A549 (cell line): ENCODE data around the gene TOM1L2. TPM values are rescaled to one million over a fixed set of nuclear protein-coding genes. Genes with fewer than 3 reads are reported as not detected.

ENCODE experiments used
- ATAC-seq, 2 experiments: fragments of 200-7000 bp in 1 of 2; fragments of >200 bp in 1 of 2; cut with Nextera tagmentation in 1 of 2; cut with Tn5 transposase in 1 of 2; 3 replicates each; pipeline versions ENCODE4 v1.8.0 to v1.9.1; 2018 to 2020; ENCODE audit warnings: mild to moderate bottlenecking in 1 of 2, moderate library complexity in 1 of 2
- CTCF ChIA-PET: fragments of 300-600 bp; sonication (Branson Sonifier 250); formaldehyde crosslinking; extraction: SDS; loops from one replicate; lab custom pipeline; 2021; ENCODE audit warnings: antibody characterized with exemption, inconsistent platforms; lab: Yijun Ruan, JAX
- POLR2A ChIA-PET: fragments of 350-600 bp; formaldehyde crosslinking; extraction: SDS; loops from one replicate; lab custom pipeline; 2021; ENCODE audit warnings: antibody characterized with exemption, inconsistent platforms; lab: Yijun Ruan, JAX
- DNase-seq, 2 experiments: peaks; one replicate each; pipeline versions ENCODE4 v3.0.0 to v3.0.0-alpha.2; 2011 to 2016; ENCODE audit warnings: low read depth in 1 of 2, low spot score in 1 of 2
- FAIRE-seq: peaks from 2 replicates; lab custom pipeline; 2011; peaks lifted over from hg19 to GRCh38; lab: Jason Lieb, UNC
- H3K27ac ChIP-seq, 2 experiments: fragments of >200 bp; sonication (Bioruptor Twin); formaldehyde crosslinking; 3 replicates each; pipeline ENCODE4 v1.5.1; 2016 to 2017
- H3K4me1 ChIP-seq: fragments of >200 bp; sonication (Bioruptor Twin); formaldehyde crosslinking; 3 replicates; pipeline ENCODE4 v1.6.1; 2016
- H3K4me2 ChIP-seq: fragments of >200 bp; sonication (Bioruptor Twin); formaldehyde crosslinking; 3 replicates; pipeline ENCODE4 v1.6.1; 2016
- H3K4me3 ChIP-seq: fragments of >200 bp; sonication (Bioruptor Twin); formaldehyde crosslinking; 3 replicates; pipeline ENCODE4 v1.5.1; 2016
- H3K9me3 ChIP-seq: fragments of >200 bp; sonication (Bioruptor Twin); formaldehyde crosslinking; 3 replicates; pipeline ENCODE4 v1.6.1; 2016
- CHD2 ChIP-seq: fragments of 150-350 bp; IDR thresholded peaks from 2 replicates; pipeline ENCODE4 v1.6.1; 2014; ENCODE audit warnings: low read length; ENCODE audit not compliant: partially characterized antibody
- EP300 ChIP-seq, 2 experiments: fragments of >200 bp; sonication (Bioruptor Twin); formaldehyde crosslinking; IDR thresholded peaks; 2 replicates in 1 of 2; 3 replicates in 1 of 2; pipeline ENCODE4 v1.6.1; 2016 to 2017
- ESRRA ChIP-seq: fragments of 150-350 bp; IDR thresholded peaks from 2 replicates; pipeline ENCODE4 v1.6.1; 2014; ENCODE audit warnings: mild to moderate bottlenecking, low read length, borderline replicate concordance
- FOSB ChIP-seq: fragments of 250-450 bp; sonication (Bioruptor Pico); IDR thresholded peaks from 2 replicates; pipeline ENCODE4 v1.5.0; 2020; ENCODE audit warnings: mild to moderate bottlenecking, moderate library complexity
- FOXS1 ChIP-seq: fragments of 250-450 bp; sonication (Bioruptor Pico); IDR thresholded peaks from 2 replicates; pipeline ENCODE4 v1.5.0; 2020; ENCODE audit warnings: mild to moderate bottlenecking, moderate library complexity
- HOXA7 ChIP-seq: fragments of 250-450 bp; sonication (Bioruptor Pico); IDR thresholded peaks from 2 replicates; pipeline ENCODE4 v1.5.0; 2020; ENCODE audit warnings: mild to moderate bottlenecking, moderate library complexity
- JUN ChIP-seq, 2 experiments: fragments of >200 bp; sonication (Bioruptor Twin); formaldehyde crosslinking; IDR thresholded peaks; 2 replicates in 1 of 2; 3 replicates in 1 of 2; pipeline ENCODE4 v1.6.1; 2016 to 2017
- MAX ChIP-seq: IDR thresholded peaks from 2 replicates; pipeline ENCODE4 v1.6.1; 2012
- PHF8 ChIP-seq: fragments of 200-600 bp; sonication (generic); IDR thresholded peaks from 2 replicates; pipeline ENCODE4 v1.6.1; 2016; ENCODE audit warnings: low read depth, mild to moderate bottlenecking, antibody characterized with exemption, moderate library complexity, borderline replicate concordance
- REST ChIP-seq: fragments of 200-600 bp; sonication (generic); IDR thresholded peaks from 2 replicates; pipeline ENCODE4 v1.6.1; 2016; ENCODE audit warnings: antibody characterized with exemption, mild to moderate bottlenecking, moderate library complexity
- WGBS: methylation state at CpG from one replicate; pipeline ENCODE4 v1.1.6; 2017; ENCODE audit errors: missing lambda C conversion rate; 5-methylcytosine and 5-hydroxymethylcytosine counted together
- polyA plus RNA-seq, 4 experiments: library from polyadenylated mRNA; depleted of rRNA in 3 of 4; stranded (reverse); fragments of >200 nt; fragmentation: RNase III in 1 of 4; extraction: RNeasy Plus Mini Kit Qiagen cat#74134 plus additional on column Dnase treatment in 1 of 4; gene quantifications; 2 replicates in 3 of 4; 3 replicates in 1 of 4; pipeline ENCODE4 v1.2.3, GENCODE V29; 2011 to 2017

The TOM1L2 gene
- polyA plus RNA-seq, 2 of the 4 experiments (the other 2 are of a cell fraction): 19.2 to 24.7 TPM

GRCh38 chr17:17822616-17823015 is 149.6 kb downstream of the TOM1L2 start:
- ChIA-PET POLR2A (interaction anchor here (6.1 kb wide), 1 partner anchor 14 kb away, joined by 105 read pairs; the partner anchor contains the start of gene SREBF1), CTCF (interaction anchor here (1.2 to 30.5 kb wide), 6 partner anchors 6 to 142 kb away, joined by 3 to 859 read pairs (median 204); partner anchors contain the start of genes RAI1 and SREBF1)
- H3K4me1 ChIP-seq: peaks cover 96% of the 10 kb centered on the region
- DNase-seq (no peak), ATAC-seq (no peak), FAIRE-seq (no peak)
- peak overlapping the region; percentile 53 for H3K4me3 ChIP-seq
- no peaks in the 10 kb centered on the region for H3K9me3 ChIP-seq
- H3K27ac ChIP-seq: peak overlapping the region; percentile 86 to 93
- 80% methylated on average over 1 of the region's 3 CpGs for WGBS
- TF ChIP-seq JUN (IDR thresholded peaks at IDR 0.05) (peak in 1 of 2 experiments; percentile 4; a peak in 1 of 5 replicates), FOSB (no peak)
- TF ChIP-seq, all 56 proteins: peak for 1
- H3K4me2 ChIP-seq: peak overlapping the region; percentile 100

GRCh38 chr17:17822189-17822588 is 150.0 kb downstream of the TOM1L2 start:
- H3K27ac ChIP-seq: peak overlapping the region; percentile 86 to 93
- H3K4me3 ChIP-seq: peak overlapping the region; percentile 53
- FAIRE-seq: no peak
- DNase-seq: no peak
- peaks cover 96% of the 10 kb centered on the region for H3K4me1 ChIP-seq
- H3K9me3 ChIP-seq: no peaks in the 10 kb centered on the region
- TF ChIP-seq MAX (peak; percentile 19; the same call in 1 of the 2 replicates), PHF8 (no peak), CHD2 (no peak)
- WGBS: 60% methylated on average over 1 of the region's 1 CpG
- no peak for ATAC-seq
- CTCF ChIA-PET: interaction anchor here (1.2 to 30.5 kb wide), 6 partner anchors 7 to 141 kb away, joined by 3 to 859 read pairs (median 204); partner anchors contain the start of genes RAI1 and SREBF1
- POLR2A ChIA-PET: interaction anchor here (6.1 kb wide), 1 partner anchor 14 kb away, joined by 105 read pairs; the partner anchor contains the start of gene SREBF1
- H3K4me2 ChIP-seq: peak overlapping the region; percentile 100

- 68% methylated on average over 7 of the region's 7 CpGs for WGBS
- H3K9me3 ChIP-seq: no peaks in the 10 kb centered on the region
- H3K4me3 ChIP-seq: peak overlapping the region; percentile 53; the same call in 2 of the 3 replicates
- ATAC-seq (no peak), DNase-seq (no peak), FAIRE-seq (no peak)
- ChIA-PET CTCF (interaction anchor here (0.6 to 30.5 kb wide), 9 partner anchors 7 to 213 kb away, joined by 3 to 859 read pairs (median 5); partner anchors contain the start of gene SREBF1), POLR2A (interaction anchor here (0.6 to 6.1 kb wide), 4 partner anchors 10 to 1036 kb away, joined by 3 to 105 read pairs (median 4); partner anchors contain the start of gene SREBF1)
- H3K4me1 ChIP-seq: peaks cover 89% of the 10 kb centered on the region
- peak overlapping the region; percentile 86 to 93 for H3K27ac ChIP-seq
- peak overlapping the region; percentile 100 for H3K4me2 ChIP-seq
- TF ChIP-seq MAX (0 out of 2 replicates have a peak, but pooled peaks have one; percentile 11), FOXS1 (CRISPR knock-in tag) (no peak), REST (no peak), ESRRA (no peak), PHF8 (no peak)
Observed at GRCh38 chr17:17820463-17821158, 151.6 kb downstream of the TOM1L2 start.

- Histone ChIP-seq H3K9me3 (no peaks in the 10 kb centered on the region), H3K27ac (peak overlapping the region; percentile 86 to 93), H3K4me1 (peaks cover 89% of the 10 kb centered on the region), H3K4me2 (peak overlapping the region; percentile 100), H3K4me3 (peak overlapping the region; percentile 29)
- ChIA-PET CTCF (interaction anchor here (1.1 to 30.5 kb wide), 12 partner anchors 6 to 214 kb away, joined by 3 to 859 read pairs (median 6); partner anchors contain the start of genes RAI1 and SREBF1), POLR2A (interaction anchor here (0.6 to 6.1 kb wide), 3 partner anchors 10 to 1036 kb away, joined by 3 to 105 read pairs (median 4); partner anchors contain the start of gene SREBF1)
- ATAC-seq (no peak; a peak in 1 of 6 replicates), DNase-seq (no peak), FAIRE-seq (no peak)
- TF ChIP-seq HOXA7 (CRISPR knock-in tag) (no peak), EP300 (IDR thresholded peaks at IDR 0.05) (peak in 1 of 2 experiments; percentile 10; a peak in 1 of 5 replicates), JUN (IDR thresholded peaks at IDR 0.05) (peak in 1 of 2 experiments; percentile 13; a peak in 1 of 5 replicates)
- WGBS: 85% methylated on average over 6 of the region's 10 CpGs
Observed at GRCh38 chr17:17820046-17820445, 152.2 kb downstream of the TOM1L2 start.
